Suprapubic skin (tissue), 3 donors: ENCODE data around the gene RPN2.

ENCODE experiments used
- CTCF ChIP-seq, 2 donors: fragments of 200-600 bp in 1 of 2; fragments of 450-650 bp in 1 of 2; sonication (generic) in 1 of 2; IDR thresholded peaks; one replicate each; pipeline ENCODE4 v1.5.1; 2016 to 2019; ENCODE audit warnings: antibody characterized with exemption in 2 of 2, mild to moderate bottlenecking in 1 of 2, moderate library complexity in 1 of 2
- POLR2A ChIP-seq, 2 donors: fragments of 450-650 bp; IDR thresholded peaks; one replicate each; pipeline ENCODE4 v1.6.1; 2017; ENCODE audit warnings: antibody characterized with exemption in 2 of 2, mild to moderate bottlenecking in 2 of 2, moderate library complexity in 2 of 2

GRCh38 chr20:37243076-37243936 lies 64.2 kb downstream of the RPN2 start:
- no peak for TF ChIP-seq CTCF (IDR thresholded peaks at IDR 0.05)
- TF ChIP-seq POLR2A (IDR thresholded peaks at IDR 0.05) = no peak
